Neural progenitor cell (in vitro differentiated cells): ENCODE measurements around the gene EMSY. TPM values are rescaled to one million over a fixed set of nuclear protein-coding genes. Genes with fewer than 3 reads are reported as not detected.

ENCODE experiments used
- DNase-seq: peaks from one replicate; pipeline ENCODE4 v3.0.0-alpha.2; 2016; ENCODE audit warnings: low spot score
- H2AFZ ChIP-seq: fragments of 200-600 bp; sonication (generic); replicated peaks from 2 replicates; pipeline ENCODE4 v1.6.1; 2016; ENCODE audit warnings: antibody characterized with exemption
- H3F3A ChIP-seq: fragments of 200-600 bp; sonication (generic); 2 replicates; pipeline ENCODE4 v1.6.1; 2016; ENCODE audit warnings: antibody characterized with exemption, low read depth
- H3K27ac ChIP-seq: fragments of 200-600 bp; sonication (generic); 2 replicates; pipeline ENCODE4 v1.5.1; 2016; ENCODE audit warnings: mild to moderate bottlenecking
- H3K27me3 ChIP-seq: fragments of 200-600 bp; sonication (generic); 2 replicates; pipeline ENCODE4 v1.6.1; 2016; ENCODE audit warnings: mild to moderate bottlenecking, moderate library complexity
- H3K36me3 ChIP-seq: fragments of 200-600 bp; sonication (generic); 2 replicates; pipeline ENCODE4 v1.5.1; 2016
- H3K4me1 ChIP-seq: fragments of 200-600 bp; sonication (generic); 2 replicates; pipeline ENCODE4 v1.6.1; 2016; ENCODE audit warnings: mixed run types
- H3K4me2 ChIP-seq: fragments of 200-600 bp; sonication (generic); 2 replicates; pipeline ENCODE4 v1.6.1; 2016
- H3K4me3 ChIP-seq: fragments of 200-600 bp; sonication (generic); 2 replicates; pipeline ENCODE4 v1.5.1; 2016
- H3K79me2 ChIP-seq: fragments of 200-600 bp; sonication (generic); 2 replicates; pipeline ENCODE4 v1.6.1; 2016; ENCODE audit warnings: low read depth
- H3K9ac ChIP-seq: fragments of 200-600 bp; sonication (generic); 2 replicates; pipeline ENCODE4 v1.6.1; 2016
- H3K9me3 ChIP-seq: fragments of 200-600 bp; sonication (generic); 2 replicates; pipeline ENCODE4 v1.5.1; 2016; ENCODE audit warnings: low read depth
- H4K20me1 ChIP-seq: fragments of 200-600 bp; sonication (generic); 2 replicates; pipeline ENCODE4 v1.6.1; 2016; ENCODE audit warnings: low read depth
- H3K27ac Mint-ChIP-seq: 3 replicates; pipeline ENCODE4 v1.8.0; 2021; ENCODE audit warnings: mixed read lengths
- H3K27me3 Mint-ChIP-seq: 2 replicates; pipeline ENCODE4 v1.8.0; 2022; ENCODE audit warnings: low read depth, mild to moderate bottlenecking, inconsistent platforms, moderate library complexity, mixed read lengths; ENCODE audit not compliant: insufficient read depth
- H3K36me3 Mint-ChIP-seq: 3 replicates; pipeline ENCODE4 v1.8.0; 2021; ENCODE audit warnings: mixed read lengths
- H3K4me1 Mint-ChIP-seq: 3 replicates; pipeline ENCODE4 v1.8.0; 2021; ENCODE audit warnings: mixed read lengths
- H3K4me3 Mint-ChIP-seq: 3 replicates; pipeline ENCODE4 v1.8.0; 2021; ENCODE audit warnings: mild to moderate bottlenecking, moderate library complexity, mixed read lengths
- H3K9me3 Mint-ChIP-seq: 3 replicates; pipeline ENCODE4 v1.8.0; 2020; ENCODE audit warnings: mixed read lengths
- CTCF ChIP-seq: fragments of 200-600 bp; sonication (generic); IDR thresholded peaks from 2 replicates; pipeline ENCODE4 v1.5.1; 2017; ENCODE audit warnings: antibody characterized with exemption, mild to moderate bottlenecking
- EZH2 ChIP-seq: fragments of 200-600 bp; sonication (generic); IDR thresholded peaks from 2 replicates; pipeline ENCODE4 v1.6.1; 2017; ENCODE audit warnings: antibody characterized with exemption, mild to moderate bottlenecking, moderate library complexity
- EZH2phosphoT487 ChIP-seq: fragments of 200-600 bp; sonication (generic); IDR thresholded peaks from 2 replicates; pipeline ENCODE4 v1.6.1; 2017; ENCODE audit warnings: antibody characterized with exemption
- total RNA-seq: library from RNA; depleted of rRNA; stranded (reverse); fragments of >200 nt; gene quantifications from 2 replicates; pipeline ENCODE4 v1.2.3, GENCODE V29; 2015; ENCODE audit warnings: low replicate concordance

Gene EMSY
- total RNA-seq, 1 donor from 2014 or later = 92.0 TPM

GRCh38 chr11:76559346-76559745 lies 114.5 kb downstream of the EMSY start:
- no peak overlapping the region for H3K27ac ChIP-seq
- no peak overlapping the region for H3K4me3 ChIP-seq
- no peaks in the 10 kb centered on the region for H4K20me1 ChIP-seq
- no peaks in the 10 kb centered on the region for H3K4me1 ChIP-seq
- H2AFZ ChIP-seq = no peak overlapping the region
- no peaks in the 10 kb centered on the region for H3K9me3 ChIP-seq
- TF ChIP-seq EZH2 (no peak), EZH2phosphoT487 (no peak)
- no peaks in the 10 kb centered on the region for H3K27me3 ChIP-seq
- Mint-ChIP-seq H3K4me3 (no peak overlapping the region), H3K27ac (no peak overlapping the region), H3K4me1 (no peaks in the 10 kb centered on the region), H3K9me3 (peaks cover 6% of the 10 kb centered on the region), H3K27me3 (no peaks in the 10 kb centered on the region), H3K36me3 (no peaks in the 10 kb centered on the region)
- H3K36me3 ChIP-seq = no peaks in the 10 kb centered on the region
- H3K4me2 ChIP-seq = no peak overlapping the region
- H3K9ac ChIP-seq = no peak overlapping the region
- no peak for DNase-seq
- no peaks in the 10 kb centered on the region for H3K79me2 ChIP-seq
- peaks cover 3% of the 10 kb centered on the region for H3F3A ChIP-seq

- H3K36me3 Mint-ChIP-seq = no peaks in the 10 kb centered on the region
- Histone ChIP-seq H3K4me1 (no peaks in the 10 kb centered on the region), H3K79me2 (no peaks in the 10 kb centered on the region), H3K9me3 (no peaks in the 10 kb centered on the region), H4K20me1 (no peaks in the 10 kb centered on the region), H3K36me3 (no peaks in the 10 kb centered on the region), H3F3A (no peaks in the 10 kb centered on the region), H3K4me3 (no peak overlapping the region), H2AFZ (no peak overlapping the region), H3K4me2 (no peak overlapping the region), H3K27me3 (no peaks in the 10 kb centered on the region), H3K9ac (no peak overlapping the region), H3K27ac (no peak overlapping the region)
- H3K4me1 Mint-ChIP-seq = no peaks in the 10 kb centered on the region
- H3K27me3 Mint-ChIP-seq = no peaks in the 10 kb centered on the region
- TF ChIP-seq CTCF = no peak
- TF ChIP-seq EZH2phosphoT487 = no peak
- TF ChIP-seq EZH2 = no peak
- H3K27ac Mint-ChIP-seq = no peak overlapping the region
- DNase-seq = no peak
- H3K9me3 Mint-ChIP-seq = peaks cover 7% of the 10 kb centered on the region
- no peak overlapping the region for H3K4me3 Mint-ChIP-seq
Observed at GRCh38 chr11:76560219-76560618, 115.4 kb downstream of the EMSY start.

DNA sequence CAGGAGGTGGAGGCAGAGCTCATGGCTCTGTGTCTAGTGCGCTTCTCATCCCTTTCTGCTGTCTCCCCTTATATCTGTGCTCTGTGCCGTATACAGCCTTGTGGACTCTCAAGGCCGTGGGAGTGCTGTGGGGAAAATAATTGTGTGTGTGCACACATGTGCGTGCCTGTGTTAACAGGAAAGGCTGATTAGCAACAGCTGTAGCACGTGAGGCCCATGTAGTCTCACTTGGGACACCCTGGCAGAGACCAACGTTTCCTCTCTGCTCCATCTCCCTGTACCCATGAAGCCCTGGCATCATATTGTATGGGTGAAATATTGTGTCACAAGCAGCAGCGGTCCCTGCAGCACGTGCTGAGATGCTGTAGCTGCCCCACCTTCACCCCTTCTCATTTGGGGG lies 116.4 kb downstream of the EMSY start:
- Histone ChIP-seq H3K4me3 (no peak overlapping the region), H4K20me1 (no peaks in the 10 kb centered on the region), H3K9ac (no peak overlapping the region), H3K4me2 (no peak overlapping the region), H3K36me3 (no peaks in the 10 kb centered on the region), H3K9me3 (no peaks in the 10 kb centered on the region), H3K27ac (no peak overlapping the region), H3K27me3 (no peaks in the 10 kb centered on the region), H2AFZ (no peak overlapping the region), H3F3A (no peaks in the 10 kb centered on the region), H3K79me2 (no peaks in the 10 kb centered on the region), H3K4me1 (no peaks in the 10 kb centered on the region)
- H3K4me3 Mint-ChIP-seq = no peak overlapping the region
- no peak for TF ChIP-seq CTCF
- H3K27ac Mint-ChIP-seq = no peak overlapping the region
- DNase-seq = no peak
- H3K4me1 Mint-ChIP-seq = no peaks in the 10 kb centered on the region
- peaks cover 7% of the 10 kb centered on the region for H3K9me3 Mint-ChIP-seq
- H3K36me3 Mint-ChIP-seq = no peaks in the 10 kb centered on the region
- H3K27me3 Mint-ChIP-seq = no peaks in the 10 kb centered on the region

DNA sequence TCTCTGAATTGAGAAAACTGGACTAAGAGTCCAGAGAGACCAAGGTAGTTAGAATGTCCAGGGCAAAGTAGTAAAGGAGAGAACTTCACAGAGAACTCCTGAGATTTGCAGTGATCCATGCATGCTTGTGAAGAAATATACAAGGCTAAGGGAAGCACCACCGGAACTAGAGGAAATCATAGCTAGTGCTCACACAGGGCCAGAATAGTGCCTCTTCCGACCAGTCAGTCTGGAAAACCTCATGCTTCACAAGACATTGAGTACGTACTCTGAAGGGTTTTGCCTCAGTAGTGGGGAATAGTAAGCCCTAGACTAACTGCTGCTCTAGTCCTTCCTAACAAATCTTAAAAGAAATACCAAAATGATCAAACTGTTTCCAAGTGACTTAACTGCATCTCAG lies 117.7 kb downstream of the EMSY start:
- Histone ChIP-seq H3K27me3 (no peaks in the 10 kb centered on the region), H3F3A (no peaks in the 10 kb centered on the region), H4K20me1 (no peaks in the 10 kb centered on the region), H3K27ac (no peak overlapping the region), H3K79me2 (no peaks in the 10 kb centered on the region), H3K4me3 (no peak overlapping the region), H3K36me3 (no peaks in the 10 kb centered on the region), H3K9ac (no peak overlapping the region), H3K4me2 (no peak overlapping the region), H3K9me3 (no peaks in the 10 kb centered on the region), H3K4me1 (no peaks in the 10 kb centered on the region), H2AFZ (no peak overlapping the region)
- DNase-seq = no peak
- H3K4me1 Mint-ChIP-seq = no peaks in the 10 kb centered on the region
- H3K4me3 Mint-ChIP-seq = no peak overlapping the region
- H3K27me3 Mint-ChIP-seq = no peaks in the 10 kb centered on the region
- H3K27ac Mint-ChIP-seq = no peak overlapping the region
- H3K36me3 Mint-ChIP-seq = no peaks in the 10 kb centered on the region
- H3K9me3 Mint-ChIP-seq = peaks cover 7% of the 10 kb centered on the region
- TF ChIP-seq EZH2 = no peak
- no peak for TF ChIP-seq EZH2phosphoT487
- no peak for TF ChIP-seq CTCF
